ENCODE data around the gene CAV1.

The CAV1 gene

GRCh38 chr7:116532102-116532688 is 7.4 kb downstream of the CAV1 start:
- DNase-seq (ENCODE audit: low read depth), result no peak

GRCh38 chr7:116534790-116535189 is 10.0 kb downstream of the CAV1 start:
- DNase-seq (ENCODE audit: low read depth), result peak; percentile 73

GRCh38 chr7:116535416-116535815 is 10.6 kb downstream of the CAV1 start:
- no peak for DNase-seq (ENCODE audit: low read depth)

- DNase-seq (ENCODE audit: low read depth), result no peak
Measured at GRCh38 chr7:116538138-116538537, 13.3 kb downstream of the CAV1 start.

GRCh38 chr7:116539879-116540278 is 15.0 kb downstream of the CAV1 start:
- no peak for DNase-seq (ENCODE audit: low read depth)

GRCh38 chr7:116540743-116541142 is 15.9 kb downstream of the CAV1 start:
- no peak for DNase-seq (ENCODE audit: low read depth)

- no peak for DNase-seq (ENCODE audit: low read depth)
Measured at GRCh38 chr7:116541951-116542350, 17.1 kb downstream of the CAV1 start.

GRCh38 chr7:116542618-116543017 is 17.8 kb downstream of the CAV1 start:
- DNase-seq (ENCODE audit: low read depth), result no peak

GRCh38 chr7:116543664-116544063 is 18.8 kb downstream of the CAV1 start:
- peak; percentile 68 for DNase-seq (ENCODE audit: low read depth)

- DNase-seq (ENCODE audit: low read depth), result no peak
Measured at GRCh38 chr7:116544487-116544886, 19.7 kb downstream of the CAV1 start.

- no peak for DNase-seq (ENCODE audit: low read depth)
Measured at GRCh38 chr7:116545411-116545993, 20.7 kb downstream of the CAV1 start.

GRCh38 chr7:116546054-116546453 is 21.2 kb downstream of the CAV1 start:
- DNase-seq (ENCODE audit: low read depth), result peak; percentile 68

GRCh38 chr7:116546916-116547315 is 22.1 kb downstream of the CAV1 start:
- DNase-seq (ENCODE audit: low read depth), result no peak

- DNase-seq (ENCODE audit: low read depth), result peak; percentile 88
Measured at GRCh38 chr7:116547347-116547746, 22.5 kb downstream of the CAV1 start.

- no peak for DNase-seq (ENCODE audit: low read depth)
Measured at GRCh38 chr7:116548506-116548905, 23.7 kb downstream of the CAV1 start.

GRCh38 chr7:116549370-116549769 is 24.5 kb downstream of the CAV1 start:
- DNase-seq (ENCODE audit: low read depth), result no peak

GRCh38 chr7:116551692-116552091 is 26.9 kb downstream of the CAV1 start:
- DNase-seq (ENCODE audit: low read depth), result no peak

- no peak for DNase-seq (ENCODE audit: low read depth)
Measured at GRCh38 chr7:116552602-116553001, 27.8 kb downstream of the CAV1 start.

- no peak for DNase-seq (ENCODE audit: low read depth)
Measured at GRCh38 chr7:116553168-116553964, 28.5 kb downstream of the CAV1 start.

- no peak for DNase-seq (ENCODE audit: low read depth)
Measured at GRCh38 chr7:116554436-116554835, 29.6 kb downstream of the CAV1 start.

- DNase-seq (ENCODE audit: low read depth), result no peak
Measured at GRCh38 chr7:116554911-116555310, 30.1 kb downstream of the CAV1 start.

- DNase-seq (ENCODE audit: low read depth), result no peak
Measured at GRCh38 chr7:116557066-116557585, 32.3 kb downstream of the CAV1 start.

- no peak for DNase-seq (ENCODE audit: low read depth)
Measured at GRCh38 chr7:116557901-116558300, 33.1 kb downstream of the CAV1 start.

Data from GM04504 (cell line).